Nephron (organoid): Measurements from ENCODE around the gene KRTAP4-8.
"Not testable (repeated sequence)": the region's sequence is repeated elsewhere in the genome, so short reads cannot be mapped to it uniquely, and the experiment has no call there.

Experiments used
- H3K27ac Mint-ChIP-seq, 3 experiments: 2 replicates each; pipeline ENCODE4 v1.8.0; 2020; ENCODE audit warnings: mixed read lengths in 3 of 3, mild to moderate bottlenecking in 2 of 3, moderate library complexity in 1 of 3
- H3K27me3 Mint-ChIP-seq: 2 replicates; pipeline ENCODE4 v1.8.0; 2021; ENCODE audit warnings: low read depth, mild to moderate bottlenecking, moderate library complexity, mixed read lengths
- H3K36me3 Mint-ChIP-seq: 2 replicates; pipeline ENCODE4 v1.8.0; 2020; ENCODE audit warnings: low read depth, mixed read lengths
- H3K4me1 Mint-ChIP-seq: 2 replicates; pipeline ENCODE4 v1.8.0; 2020; ENCODE audit warnings: mixed read lengths
- H3K4me3 Mint-ChIP-seq, 3 experiments: 2 replicates each; pipeline ENCODE4 v1.8.0; 2020; ENCODE audit warnings: mild to moderate bottlenecking in 3 of 3, mixed read lengths in 3 of 3, moderate library complexity in 2 of 3
- H3K9me3 Mint-ChIP-seq: 2 replicates; pipeline ENCODE4 v1.8.0; 2020; ENCODE audit warnings: mixed read lengths
- CTCF ChIP-seq, 3 experiments: fragments of 200-600 bp; sonication (generic); IDR thresholded peaks; one replicate each; pipeline ENCODE4 v1.5.0; 2021; ENCODE audit warnings: antibody characterized with exemption in 3 of 3; ENCODE audit not compliant: unreplicated experiment in 3 of 3

Gene KRTAP4-8

GRCh38 chr17:41098042-41098441 is at the start of gene KRTAP4-8:
Gene KRTAP4-8 (minus strand): TSS chr17:41098142. CDS start chr17:41098084, 58 bp downstream.
- Mint-ChIP-seq H3K36me3 (no peaks in the 10 kb centered on the region), H3K4me1 (peaks cover 27% of the 10 kb centered on the region), H3K27me3 (peaks cover 11% of the 10 kb centered on the region), H3K27ac (peak within 1 kb of the TSS in 2 of 3 experiments; percentile 23 to 43), H3K9me3 (peaks cover 5% of the 10 kb centered on the region), H3K4me3 (peak within 1 kb of the TSS in 1 of 3 experiments; percentile 18)
- TF ChIP-seq CTCF (IDR thresholded peaks at IDR 0.05; ENCODE audit: unreplicated experiment in 3 of 3) = no peak

GRCh38 chr17:41145261-41145660 is 47.3 kb upstream of the KRTAP4-8 start:
- H3K36me3 Mint-ChIP-seq = no peaks in the 10 kb centered on the region
- no peak overlapping the region for H3K27ac Mint-ChIP-seq
- no peak overlapping the region for H3K4me3 Mint-ChIP-seq
- peaks cover 17% of the 10 kb centered on the region for H3K27me3 Mint-ChIP-seq
- peaks cover 32% of the 10 kb centered on the region for H3K9me3 Mint-ChIP-seq
- H3K4me1 Mint-ChIP-seq = no peaks in the 10 kb centered on the region
- TF ChIP-seq CTCF (IDR thresholded peaks at IDR 0.05; ENCODE audit: unreplicated experiment in 3 of 3) = no peak

- H3K4me3 Mint-ChIP-seq = no peak overlapping the region
- H3K27me3 Mint-ChIP-seq = peaks cover 17% of the 10 kb centered on the region
- H3K4me1 Mint-ChIP-seq = no peaks in the 10 kb centered on the region
Observed at GRCh38 chr17:41144846-41145245, 46.9 kb upstream of the KRTAP4-8 start.

GRCh38 chr17:41141361-41141760 is 43.4 kb upstream of the KRTAP4-8 start:
- TF ChIP-seq CTCF (IDR thresholded peaks at IDR 0.05; ENCODE audit: unreplicated experiment in 3 of 3) = no peak
- peaks cover 4% of the 10 kb centered on the region for H3K36me3 Mint-ChIP-seq
- no peak overlapping the region for H3K27ac Mint-ChIP-seq
- peaks cover 4% of the 10 kb centered on the region for H3K27me3 Mint-ChIP-seq
- H3K4me1 Mint-ChIP-seq = no peaks in the 10 kb centered on the region
- H3K9me3 Mint-ChIP-seq = peaks cover 44% of the 10 kb centered on the region
- H3K4me3 Mint-ChIP-seq = no peak overlapping the region

More at GRCh38 chr17:41144846-41145245, 46.9 kb upstream of the KRTAP4-8 start:
- Mint-ChIP-seq H3K27ac (no peak overlapping the region), H3K9me3 (peaks cover 32% of the 10 kb centered on the region), H3K36me3 (peaks cover under 1% of the 10 kb centered on the region)
- TF ChIP-seq CTCF (IDR thresholded peaks at IDR 0.05; ENCODE audit: unreplicated experiment in 3 of 3) = no peak

- TF ChIP-seq CTCF (IDR thresholded peaks at IDR 0.05; ENCODE audit: unreplicated experiment in 3 of 3) = no peak
- Mint-ChIP-seq H3K27ac (no peak within 1 kb of the TSS), H3K36me3 (peaks cover 4% of the 10 kb centered on the region), H3K27me3 (peaks cover 7% of the 10 kb centered on the region), H3K4me3 (no peak within 1 kb of the TSS), H3K4me1 (no peaks in the 10 kb centered on the region), H3K9me3 (peaks cover 44% of the 10 kb centered on the region)
Observed at GRCh38 chr17:41140360-41141131, 42.6 kb upstream of the KRTAP4-8 start, which contains the start of gene KRTAP4-6. Gene KRTAP4-6 (minus strand): TSS chr17:41140544. CDS start chr17:41140487, 57 bp downstream.

GRCh38 chr17:41139865-41140264 is 41.9 kb upstream of the KRTAP4-8 start:
- H3K27ac Mint-ChIP-seq, H3K4me3 Mint-ChIP-seq, H3K4me1 Mint-ChIP-seq, H3K36me3 Mint-ChIP-seq, H3K27me3 Mint-ChIP-seq: not testable (repeated sequence)
- peaks cover 40% of the 10 kb centered on the region for H3K9me3 Mint-ChIP-seq
